Transverse colon (tissue), 4 donors: ENCODE results near the gene CCDC47. TPM values are rescaled to one million over a fixed set of nuclear protein-coding genes. Genes with fewer than 3 reads are reported as not detected.

ENCODE experiments used
- DNase-seq: peaks from one replicate; pipeline ENCODE4 v3.0.0-alpha.2; 2019
- H3K27ac ChIP-seq, 4 donors: fragments of 200-600 bp; sonication (generic); 2 replicates each; pipeline ENCODE4 v1.5.1; 2016 to 2018; ENCODE audit warnings: inconsistent platforms in 4 of 4
- H3K27me3 ChIP-seq: fragments of 200-600 bp; sonication (generic); 2 replicates; pipeline ENCODE4 v1.5.1; 2017; ENCODE audit warnings: inconsistent platforms
- H3K36me3 ChIP-seq, 4 donors: fragments of 200-600 bp; sonication (generic); 2 replicates each; pipeline ENCODE4 v1.5.1; 2017 to 2019; ENCODE audit warnings: inconsistent platforms in 4 of 4
- H3K4me1 ChIP-seq, 4 donors: fragments of 200-600 bp; sonication (generic); 2 replicates each; pipeline ENCODE4 v1.5.1; 2017 to 2020; ENCODE audit warnings: inconsistent platforms in 4 of 4
- H3K4me3 ChIP-seq, 4 donors: fragments of 200-600 bp; sonication (generic); 1 replicate in 1 of 4; 2 replicates in 3 of 4; pipeline versions ENCODE4 v1.5.1 to v1.6.1; 2017 to 2019; ENCODE audit warnings: inconsistent platforms in 4 of 4
- H3K9me3 ChIP-seq, 2 donors: fragments of 200-600 bp; sonication (generic); 2 replicates each; pipeline ENCODE4 v1.5.1; 2017 to 2019; ENCODE audit warnings: inconsistent platforms in 2 of 2
- EP300 ChIP-seq: sonication (generic); formaldehyde crosslinking; IDR thresholded peaks from one replicate; pipeline ENCODE4 v1.6.1; 2017; ENCODE audit warnings: antibody characterized with exemption, low read depth
- POLR2A ChIP-seq: fragments of 450-650 bp; IDR thresholded peaks from one replicate; pipeline ENCODE4 v1.6.1; 2016; ENCODE audit warnings: antibody characterized with exemption, mild to moderate bottlenecking, moderate library complexity
- POLR2AphosphoS5 ChIP-seq, 3 donors: sonication (generic); formaldehyde crosslinking; IDR thresholded peaks; one replicate each; pipeline ENCODE4 v1.6.1; 2016; ENCODE audit warnings: antibody characterized with exemption in 3 of 3
- WGBS, 2 donors: methylation state at CpG; one replicate each; pipeline ENCODE4 v1.1.5; 2018; ENCODE audit warnings: low coverage in 1 of 2; 5-methylcytosine and 5-hydroxymethylcytosine counted together
- in situ Hi-C, 4 donors: fragments of 200-750 bp; cut with MboI; loops; one replicate each; pipeline versions ENCODE4 v1.15.0 to v1.15.1; 2017; ENCODE audit warnings: low sequenced_read_pairs in 3 of 4, low pct_ligation_motif_present in 1 of 4, low pct_unique_long_range_greater_than_20kb in 1 of 4
- intact Hi-C: fragments of 100-400 bp; cut with DNase I; formaldehyde crosslinking; loops from one replicate; pipeline ENCODE4 v1.15.1; 2023; ENCODE audit warnings: low total_unique reads
- total RNA-seq, 4 donors: library from RNA; depleted of rRNA; stranded (reverse); fragments of >200 nt; gene quantifications; one replicate each; pipeline ENCODE4 v1.1.0, GENCODE V29; 2016
- TF ChIP-seq, protein P1 (sequence below), 5 experiments: fragments of 200-600 bp in 3 of 5; fragments of 450-650 bp in 2 of 5; sonication (generic) in 3 of 5; IDR thresholded peaks; 1 replicate in 2 of 5; 2 replicates in 3 of 5; pipeline ENCODE4 v1.5.1; 2016 to 2017; ENCODE audit warnings: antibody characterized with exemption in 5 of 5, inconsistent platforms in 3 of 5, mild to moderate bottlenecking in 2 of 5, moderate library complexity in 1 of 5

CCDC47 gene
- total RNA-seq, 4 donors from 2014 or later = 78.2 to 129 (median 101) TPM

DNA sequence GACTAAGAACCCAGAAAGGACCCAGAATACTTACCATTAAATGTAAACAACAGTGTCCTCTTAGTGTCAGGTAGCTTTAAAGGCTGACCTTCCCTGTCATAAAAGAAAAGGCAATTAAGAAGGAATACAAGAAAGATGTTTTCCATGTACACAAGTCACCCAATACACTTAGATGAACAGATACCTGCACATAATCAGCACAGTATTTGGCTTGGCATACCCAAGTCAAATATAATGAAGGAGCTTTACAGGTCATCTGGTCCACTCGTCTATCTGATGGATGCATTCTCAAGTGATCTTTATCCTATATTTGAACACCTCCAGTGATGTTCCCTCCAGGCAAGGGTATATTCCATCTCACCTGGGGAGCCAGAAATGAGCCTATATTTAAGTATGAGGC is 20.7 kb downstream of the CCDC47 start:
- no peak for TF ChIP-seq POLR2AphosphoS5 (IDR thresholded peaks at IDR 0.05)
- TF ChIP-seq POLR2A = no peak
- TF ChIP-seq, protein P1, sequence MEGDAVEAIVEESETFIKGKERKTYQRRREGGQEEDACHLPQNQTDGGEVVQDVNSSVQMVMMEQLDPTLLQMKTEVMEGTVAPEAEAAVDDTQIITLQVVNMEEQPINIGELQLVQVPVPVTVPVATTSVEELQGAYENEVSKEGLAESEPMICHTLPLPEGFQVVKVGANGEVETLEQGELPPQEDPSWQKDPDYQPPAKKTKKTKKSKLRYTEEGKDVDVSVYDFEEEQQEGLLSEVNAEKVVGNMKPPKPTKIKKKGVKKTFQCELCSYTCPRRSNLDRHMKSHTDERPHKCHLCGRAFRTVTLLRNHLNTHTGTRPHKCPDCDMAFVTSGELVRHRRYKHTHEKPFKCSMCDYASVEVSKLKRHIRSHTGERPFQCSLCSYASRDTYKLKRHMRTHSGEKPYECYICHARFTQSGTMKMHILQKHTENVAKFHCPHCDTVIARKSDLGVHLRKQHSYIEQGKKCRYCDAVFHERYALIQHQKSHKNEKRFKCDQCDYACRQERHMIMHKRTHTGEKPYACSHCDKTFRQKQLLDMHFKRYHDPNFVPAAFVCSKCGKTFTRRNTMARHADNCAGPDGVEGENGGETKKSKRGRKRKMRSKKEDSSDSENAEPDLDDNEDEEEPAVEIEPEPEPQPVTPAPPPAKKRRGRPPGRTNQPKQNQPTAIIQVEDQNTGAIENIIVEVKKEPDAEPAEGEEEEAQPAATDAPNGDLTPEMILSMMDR (IDR thresholded peaks at IDR 0.05) = no peak
- no peak for TF ChIP-seq EP300
- no peak overlapping the region for H3K27ac ChIP-seq
- DNase-seq = no peak
- 95 to 100% methylated on average over 1 of the region's 1 CpG for WGBS, 2 donors
- intact Hi-C loops = no loop called here
- H3K4me3 ChIP-seq = no peak overlapping the region
- H3K27me3 ChIP-seq = no peaks in the 10 kb centered on the region
- in situ Hi-C loops = no loop called here
- peaks cover 0 to 76% (median 37%) of the 10 kb centered on the region in 4 donors for H3K36me3 ChIP-seq
- H3K9me3 ChIP-seq = no peaks in the 10 kb centered on the region
- no peaks in the 10 kb centered on the region for H3K4me1 ChIP-seq

DNA sequence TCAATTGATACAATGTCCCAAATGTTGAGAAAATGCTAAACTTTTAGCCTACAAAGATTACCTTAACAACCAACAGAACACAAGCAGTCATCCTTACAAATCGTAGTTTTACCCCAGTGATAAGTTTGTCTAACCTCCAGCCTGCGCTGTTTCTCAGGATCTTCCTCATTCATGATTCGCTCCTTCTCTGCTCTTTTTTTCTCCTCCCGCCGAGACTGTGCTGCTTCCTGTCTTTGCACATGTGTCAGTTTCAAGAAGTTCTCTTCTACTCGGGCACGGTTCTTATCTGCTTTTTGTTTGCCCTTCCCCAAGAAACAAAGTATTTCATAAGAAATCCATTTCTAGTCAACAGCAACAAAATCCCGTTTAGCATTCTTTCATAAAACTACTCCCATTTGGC is 21.6 kb downstream of the CCDC47 start:
- intact Hi-C loops (no loop called here), in situ Hi-C loops (no loop called here)
- 60 to 68% methylated on average over 7 to 8 of the region's 8 CpGs for WGBS, 2 donors
- Histone ChIP-seq H3K27ac (no peak overlapping the region), H3K4me1 (no peaks in the 10 kb centered on the region), H3K4me3 (no peak overlapping the region), H3K36me3 (peaks cover 0 to 75% (median 34%) of the 10 kb centered on the region in 4 donors), H3K27me3 (no peaks in the 10 kb centered on the region), H3K9me3 (no peaks in the 10 kb centered on the region)
- no peak for TF ChIP-seq EP300
- no peak for TF ChIP-seq POLR2AphosphoS5 (IDR thresholded peaks at IDR 0.05)
- TF ChIP-seq, protein P1 (IDR thresholded peaks at IDR 0.05) = no peak
- TF ChIP-seq POLR2A = no peak
- DNase-seq = no peak

- 0% methylated on average over 2 to 51 of the region's 61 CpGs for WGBS, 2 donors
- H3K36me3 ChIP-seq = peaks cover 0 to 11% (median 5%) of the 10 kb centered on the region in 4 donors
- H3K27me3 ChIP-seq = no peaks in the 10 kb centered on the region
- H3K4me3 ChIP-seq = peak within 1 kb of the TSS; percentile 77 to 99 (median 86)
- H3K27ac ChIP-seq = peak within 1 kb of the TSS; percentile 97 to 100 (median 99)
- peaks cover 0 to 18% (median 7%) of the 10 kb centered on the region in 4 donors for H3K4me1 ChIP-seq
- in situ Hi-C loops = no loop called here
- no peaks in the 10 kb centered on the region for H3K9me3 ChIP-seq
- intact Hi-C loops = no loop called here
- peak; percentile 99 for DNase-seq
- TF ChIP-seq EP300 (no peak), POLR2AphosphoS5 (IDR thresholded peaks at IDR 0.05) (peak; percentile 86 to 96 (median 94)), POLR2A (peak; percentile 95)
- TF ChIP-seq, protein P1 (IDR thresholded peaks at IDR 0.05) = peak in 1 of 5 experiments; percentile 15
These were observed 31.8 kb downstream of the CCDC47 start, which contains the start of gene STRADA for GRCh38 chr17:63741408-63742173. STRADA (minus strand) TSS chr17:63741799; CDS start chr17:63728369, 13,430 bp downstream.

DNA sequence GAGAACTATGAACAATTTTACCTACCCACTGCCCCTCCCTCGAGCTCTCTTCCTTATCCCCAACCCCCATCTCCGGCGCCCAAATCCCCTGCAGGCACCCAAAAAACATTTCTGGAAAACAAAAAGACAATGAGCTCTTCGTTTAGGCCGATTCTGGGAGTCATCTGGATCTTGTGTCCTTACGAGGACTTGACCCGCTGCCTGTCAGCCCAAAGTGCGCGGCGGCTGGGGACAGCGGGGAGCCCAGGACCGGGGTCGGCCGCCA is 32.3 kb downstream of the CCDC47 start:
- Histone ChIP-seq H3K36me3 (peaks cover 0 to 7% (median 3%) of the 10 kb centered on the region in 4 donors), H3K4me3 (peak overlapping the region; percentile 77 to 99 (median 86)), H3K27me3 (no peaks in the 10 kb centered on the region), H3K27ac (peak overlapping the region; percentile 97 to 100 (median 99)), H3K9me3 (no peaks in the 10 kb centered on the region), H3K4me1 (peaks cover 0 to 18% (median 7%) of the 10 kb centered on the region in 4 donors)
- in situ Hi-C loops = no loop called here
- TF ChIP-seq, protein P1 (IDR thresholded peaks at IDR 0.05) = no peak
- TF ChIP-seq POLR2AphosphoS5 (IDR thresholded peaks at IDR 0.05) (no peak), EP300 (no peak), POLR2A (no peak)
- peak; percentile 61 for DNase-seq
- WGBS, 2 donors = 1% methylated on average over 14 of the region's 14 CpGs; no CpG with 5 or more reads in 1 of the 2 donors
- intact Hi-C loops = no loop called here
